Testis (tissue), 2 donors: ENCODE data around the gene SMIM35.

Experiments used
- CTCF ChIP-seq, 3 experiments: fragments of 450-650 bp in 2 of 3; fragments of 200-600 bp in 1 of 3; sonication (generic) in 1 of 3; IDR thresholded peaks; one replicate each; pipeline ENCODE4 v1.5.1; 2016 to 2019; ENCODE audit warnings: antibody characterized with exemption in 3 of 3, mild to moderate bottlenecking in 2 of 3, moderate library complexity in 1 of 3
- POLR2A ChIP-seq: fragments of 450-650 bp; IDR thresholded peaks from one replicate; pipeline ENCODE4 v1.6.1; 2017; ENCODE audit warnings: antibody characterized with exemption, mild to moderate bottlenecking, moderate library complexity

DNA sequence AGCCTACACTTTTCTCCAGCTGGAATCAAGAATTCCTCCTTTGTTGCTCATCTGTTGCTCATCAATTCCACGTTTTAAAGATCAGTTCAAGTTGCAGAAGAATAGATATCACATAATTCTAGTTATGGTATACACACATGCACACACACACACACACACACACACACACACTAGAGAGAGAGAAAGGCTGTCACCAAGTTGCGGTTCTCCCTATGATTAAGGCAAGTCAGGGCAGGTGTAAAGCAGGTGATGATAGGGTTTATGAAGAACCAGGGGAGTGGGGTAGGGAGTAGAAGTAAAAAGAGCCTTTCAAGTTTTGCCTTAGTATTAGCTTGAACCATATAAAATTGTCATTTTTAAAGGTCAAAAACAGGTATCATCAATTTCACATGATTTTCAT is 41.6 kb downstream of the SMIM35 start:
- TF ChIP-seq CTCF (IDR thresholded peaks at IDR 0.05) (no peak), POLR2A (no peak)
